ENCODE measurements around the gene DLGAP4. TPM values are rescaled to one million over a fixed set of nuclear protein-coding genes. Genes with fewer than 3 reads are reported as not detected.
"Not testable (repeated sequence)": the region's sequence is repeated elsewhere in the genome, so short reads cannot be mapped to it uniquely, and the experiment has no call there.

The DLGAP4 gene
- polyA plus RNA-seq, 4 donors: 57.2 to 77.9 (median 63.3) TPM

GRCh38 chr20:36370991-36371790 is 65.1 kb downstream of the DLGAP4 start:
- no peak for DNase-seq (ENCODE audit: low read depth in 4 of 4, low spot score in 3 of 4)

- DNase-seq (ENCODE audit: low read depth in 4 of 4, low spot score in 3 of 4): no peak
These were observed 66.5 kb downstream of the DLGAP4 start for GRCh38 chr20:36372666-36373065.

GRCh38 chr20:36373089-36373488 is 67.0 kb downstream of the DLGAP4 start:
- DNase-seq (ENCODE audit: low read depth in 4 of 4, low spot score in 3 of 4): no peak

- DNase-seq (ENCODE audit: low read depth in 4 of 4, low spot score in 3 of 4): no peak
These were observed 68.9 kb downstream of the DLGAP4 start for GRCh38 chr20:36374995-36375394.

- DNase-seq (ENCODE audit: low read depth in 4 of 4, low spot score in 3 of 4): no peak
These were observed 71.5 kb downstream of the DLGAP4 start for GRCh38 chr20:36377348-36378326.

- no peak for DNase-seq (ENCODE audit: low read depth in 4 of 4, low spot score in 3 of 4)
These were observed 72.5 kb downstream of the DLGAP4 start for GRCh38 chr20:36378686-36379085.

- not testable (repeated sequence) for DNase-seq (ENCODE audit: low read depth in 4 of 4, low spot score in 3 of 4)
These were observed 73.8 kb downstream of the DLGAP4 start for GRCh38 chr20:36379914-36380313.

GRCh38 chr20:36384022-36384619 is 78.0 kb downstream of the DLGAP4 start:
- peak in 3 of 4 donors; percentile 35 to 42 (median 41) for DNase-seq (ENCODE audit: low read depth in 4 of 4, low spot score in 3 of 4)

GRCh38 chr20:36385503-36385902 is 79.4 kb downstream of the DLGAP4 start:
- no peak for DNase-seq (ENCODE audit: low read depth in 4 of 4, low spot score in 3 of 4)

GRCh38 chr20:36386236-36386635 is 80.1 kb downstream of the DLGAP4 start:
- DNase-seq (ENCODE audit: low read depth in 4 of 4, low spot score in 3 of 4): no peak

- no peak for DNase-seq (ENCODE audit: low read depth in 4 of 4, low spot score in 3 of 4)
These were observed 84.1 kb downstream of the DLGAP4 start for GRCh38 chr20:36390269-36390668.

- no peak for DNase-seq (ENCODE audit: low read depth in 4 of 4, low spot score in 3 of 4)
These were observed 84.7 kb downstream of the DLGAP4 start for GRCh38 chr20:36390719-36391415.

GRCh38 chr20:36391456-36391855 is 85.3 kb downstream of the DLGAP4 start:
- no peak for DNase-seq (ENCODE audit: low read depth in 4 of 4, low spot score in 3 of 4)

- no peak for DNase-seq (ENCODE audit: low read depth in 4 of 4, low spot score in 3 of 4)
These were observed 85.8 kb downstream of the DLGAP4 start for GRCh38 chr20:36391955-36392354.

- DNase-seq (ENCODE audit: low read depth in 4 of 4, low spot score in 3 of 4): no peak
These were observed 86.8 kb downstream of the DLGAP4 start for GRCh38 chr20:36392989-36393388.

GRCh38 chr20:36394340-36394965 is 88.3 kb downstream of the DLGAP4 start:
- DNase-seq (ENCODE audit: low read depth in 4 of 4, low spot score in 3 of 4): peak in 1 of 4 donors; percentile 12

GRCh38 chr20:36396340-36396739 is 90.2 kb downstream of the DLGAP4 start:
- DNase-seq (ENCODE audit: low read depth in 4 of 4, low spot score in 3 of 4): no peak

GRCh38 chr20:36396847-36397630 is 90.9 kb downstream of the DLGAP4 start:
- DNase-seq (ENCODE audit: low read depth in 4 of 4, low spot score in 3 of 4): no peak

- DNase-seq (ENCODE audit: low read depth in 4 of 4, low spot score in 3 of 4): no peak
These were observed 92.4 kb downstream of the DLGAP4 start for GRCh38 chr20:36398515-36398914.
